NCI-H82 treated with DMSO at 0.1 percent for 48 hours (cell line): ENCODE data around the gene PNCK.
"Not testable (repeated sequence)": the region's sequence is repeated elsewhere in the genome, so short reads cannot be mapped to it uniquely, and the experiment has no call there.

Source experiments
- DNase-seq: peaks from one replicate; lab custom pipeline; 2025; ENCODE audit not compliant: unreplicated experiment; lab: John Stamatoyannopoulos, UW

The PNCK gene

GRCh38 chrX:153699210-153699783 is 25.7 kb upstream of the PNCK start:
- DNase-seq = not testable (repeated sequence)

DNA sequence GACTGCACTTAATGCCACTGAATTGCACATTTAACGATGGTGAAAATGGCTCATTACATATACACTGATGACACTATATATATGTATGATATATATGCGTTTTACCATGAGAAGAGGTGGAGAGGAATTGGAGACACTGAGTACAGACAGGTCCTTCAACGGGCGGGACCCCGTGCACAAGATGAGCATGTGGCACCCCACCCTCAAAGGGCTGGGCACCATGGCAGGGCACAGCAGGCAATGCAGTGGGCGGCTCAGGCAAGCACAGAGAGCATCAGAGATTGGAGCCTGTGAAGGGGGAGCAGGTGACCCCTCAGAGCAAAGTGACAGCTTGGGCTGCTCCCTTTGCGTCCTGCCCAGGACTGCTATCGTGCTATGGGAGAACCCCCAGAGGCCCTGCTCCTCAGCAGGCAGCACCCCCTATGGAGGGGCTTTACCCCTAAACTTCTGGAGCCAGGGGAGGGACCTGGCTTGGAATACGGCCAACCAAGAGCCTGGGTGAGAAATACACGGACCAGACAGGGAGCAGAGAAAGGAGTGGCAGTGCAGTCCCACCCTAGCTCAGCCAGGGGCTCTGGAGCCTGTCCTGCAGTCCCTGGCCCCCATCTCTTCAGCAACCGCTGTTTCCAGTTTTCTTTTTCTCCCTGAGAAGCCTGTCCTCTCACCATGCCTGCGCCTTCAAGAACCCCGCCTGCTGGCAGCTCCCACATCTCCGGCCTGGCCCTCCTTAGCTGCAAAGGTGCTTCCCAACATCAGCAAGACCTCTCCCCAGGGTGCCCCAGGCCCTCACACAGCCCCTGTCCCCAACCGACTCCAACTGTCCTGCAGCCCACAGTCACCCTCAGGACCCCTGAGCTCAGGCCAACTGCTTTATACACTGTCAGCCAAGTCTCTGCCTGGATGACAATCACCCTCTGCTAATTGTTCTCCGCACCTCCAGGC is 24.6 kb upstream of the PNCK start:
- no peak for DNase-seq

GRCh38 chrX:153696986-153697722 is 23.5 kb upstream of the PNCK start:
- DNase-seq = not testable (repeated sequence)

GRCh38 chrX:153696538-153696937 is 22.9 kb upstream of the PNCK start:
- DNase-seq = not testable (repeated sequence)

DNA sequence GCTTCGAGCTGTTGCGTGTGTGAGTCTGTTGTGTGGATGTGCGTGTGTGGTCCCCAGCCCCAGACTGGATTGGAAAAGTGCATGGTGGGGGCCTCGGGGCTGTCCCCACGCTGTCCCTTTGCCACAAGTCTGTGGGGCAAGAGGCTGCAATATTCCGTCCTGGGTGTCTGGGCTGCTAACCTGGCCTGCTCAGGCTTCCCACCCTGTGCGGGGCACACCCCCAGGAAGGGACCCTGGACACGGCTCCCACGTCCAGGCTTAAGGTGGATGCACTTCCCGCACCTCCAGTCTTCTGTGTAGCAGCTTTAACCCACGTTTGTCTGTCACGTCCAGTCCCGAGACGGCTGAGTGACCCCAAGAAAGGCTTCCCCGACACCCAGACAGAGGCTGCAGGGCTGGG is 22.5 kb upstream of the PNCK start:
- DNase-seq = no peak

DNA sequence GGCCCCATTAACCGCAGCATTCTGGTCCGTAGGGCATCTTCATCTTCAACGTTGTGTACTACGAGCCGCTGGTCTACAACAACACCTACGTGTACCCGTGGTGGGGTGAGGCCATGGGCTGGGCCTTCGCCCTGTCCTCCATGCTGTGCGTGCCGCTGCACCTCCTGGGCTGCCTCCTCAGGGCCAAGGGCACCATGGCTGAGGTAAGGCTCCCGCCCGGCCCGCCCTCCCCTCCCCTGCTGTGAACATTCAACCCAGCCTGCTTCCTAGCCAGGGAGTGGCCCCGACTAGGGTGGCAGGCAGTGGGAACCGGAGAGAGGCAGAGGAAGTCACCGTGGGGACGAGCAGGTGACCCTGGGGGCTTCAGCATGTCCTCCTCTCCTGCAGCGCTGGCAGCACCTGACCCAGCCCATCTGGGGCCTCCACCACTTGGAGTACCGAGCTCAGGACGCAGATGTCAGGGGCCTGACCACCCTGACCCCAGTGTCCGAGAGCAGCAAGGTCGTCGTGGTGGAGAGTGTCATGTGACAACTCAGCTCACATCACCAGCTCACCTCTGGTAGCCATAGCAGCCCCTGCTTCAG is 21.2 kb upstream of the PNCK start:
- no peak for DNase-seq

DNA sequence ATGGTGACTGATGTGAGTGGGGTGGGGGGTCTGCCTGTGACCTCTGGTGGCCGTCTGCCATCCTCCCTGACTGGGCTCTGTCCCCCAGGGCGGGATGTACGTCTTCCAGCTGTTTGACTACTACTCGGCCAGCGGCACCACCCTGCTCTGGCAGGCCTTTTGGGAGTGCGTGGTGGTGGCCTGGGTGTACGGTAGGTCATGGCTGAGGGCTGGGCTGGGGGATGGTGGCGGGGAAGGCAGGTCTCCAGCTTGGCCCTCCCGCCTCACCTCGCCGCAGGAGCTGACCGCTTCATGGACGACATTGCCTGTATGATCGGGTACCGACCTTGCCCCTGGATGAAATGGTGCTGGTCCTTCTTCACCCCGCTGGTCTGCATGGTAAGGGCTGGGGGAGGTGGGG is 20.6 kb upstream of the PNCK start:
- not testable (repeated sequence) for DNase-seq

- no peak for DNase-seq
Measured at GRCh38 chrX:153693216-153694086, 19.8 kb upstream of the PNCK start.

DNA sequence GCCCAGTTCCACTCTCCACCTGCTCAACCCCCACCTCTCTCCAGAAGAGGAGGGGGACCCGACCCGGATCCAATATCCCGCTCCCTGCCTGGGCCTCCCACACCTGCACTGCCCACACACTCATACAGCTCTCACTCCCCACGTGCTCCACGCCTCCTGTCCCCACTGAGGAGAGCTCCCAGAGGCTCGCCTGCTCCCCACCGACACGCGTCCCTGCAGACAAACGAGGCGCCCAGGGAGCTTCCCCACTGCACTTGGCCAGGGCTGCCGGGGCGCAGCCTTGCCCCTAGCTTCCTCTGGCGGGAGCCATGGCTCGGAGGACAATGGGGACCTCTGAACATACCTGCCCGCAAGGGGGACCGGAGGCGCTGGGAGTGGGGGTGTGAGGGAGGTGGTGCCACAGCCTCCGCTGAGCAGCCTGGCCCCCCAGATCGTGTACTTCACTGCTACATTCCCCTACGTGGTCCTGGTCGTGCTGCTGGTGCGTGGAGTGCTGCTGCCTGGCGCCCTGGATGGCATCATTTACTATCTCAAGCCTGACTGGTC is 19.1 kb upstream of the PNCK start:
- DNase-seq = no peak

DNA sequence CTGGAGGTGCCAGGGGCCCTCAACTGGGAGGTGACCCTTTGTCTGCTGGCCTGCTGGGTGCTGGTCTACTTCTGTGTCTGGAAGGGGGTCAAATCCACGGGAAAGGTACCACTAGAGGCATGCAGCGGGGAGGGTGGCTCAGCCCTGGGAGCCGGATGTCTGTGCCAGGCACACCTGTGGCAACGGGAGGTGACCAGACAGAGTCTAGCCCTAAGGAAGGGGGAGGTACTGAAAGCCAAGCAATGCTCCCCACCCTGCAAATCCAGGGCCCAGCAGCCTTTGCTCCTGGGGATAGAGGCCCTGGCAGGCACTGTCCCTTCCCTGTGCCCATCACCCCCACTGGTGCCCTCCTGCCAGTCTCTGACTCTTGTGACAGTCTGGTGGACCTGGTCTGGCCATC is 18.4 kb upstream of the PNCK start:
- no peak for DNase-seq

GRCh38 chrX:153691032-153691827 is 17.6 kb upstream of the PNCK start:
- not testable (repeated sequence) for DNase-seq

- DNase-seq = no peak
Measured at GRCh38 chrX:153690466-153690865, 16.9 kb upstream of the PNCK start.

- DNase-seq = no peak
Measured at GRCh38 chrX:153689654-153690465, 16.2 kb upstream of the PNCK start.

- DNase-seq = no peak
Measured at GRCh38 chrX:153688911-153689590, 15.4 kb upstream of the PNCK start.

DNA sequence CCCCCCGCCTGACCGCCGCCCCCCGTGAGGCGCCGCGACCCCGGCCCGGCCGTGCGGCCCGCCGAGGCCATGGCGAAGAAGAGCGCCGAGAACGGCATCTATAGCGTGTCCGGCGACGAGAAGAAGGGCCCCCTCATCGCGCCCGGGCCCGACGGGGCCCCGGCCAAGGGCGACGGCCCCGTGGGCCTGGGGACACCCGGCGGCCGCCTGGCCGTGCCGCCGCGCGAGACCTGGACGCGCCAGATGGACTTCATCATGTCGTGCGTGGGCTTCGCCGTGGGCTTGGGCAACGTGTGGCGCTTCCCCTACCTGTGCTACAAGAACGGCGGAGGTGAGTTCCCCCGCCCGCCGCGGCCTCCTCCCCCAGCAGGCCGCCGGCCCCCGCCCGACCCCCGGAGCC is 14.9 kb upstream of the PNCK start:
- DNase-seq = no peak

DNA sequence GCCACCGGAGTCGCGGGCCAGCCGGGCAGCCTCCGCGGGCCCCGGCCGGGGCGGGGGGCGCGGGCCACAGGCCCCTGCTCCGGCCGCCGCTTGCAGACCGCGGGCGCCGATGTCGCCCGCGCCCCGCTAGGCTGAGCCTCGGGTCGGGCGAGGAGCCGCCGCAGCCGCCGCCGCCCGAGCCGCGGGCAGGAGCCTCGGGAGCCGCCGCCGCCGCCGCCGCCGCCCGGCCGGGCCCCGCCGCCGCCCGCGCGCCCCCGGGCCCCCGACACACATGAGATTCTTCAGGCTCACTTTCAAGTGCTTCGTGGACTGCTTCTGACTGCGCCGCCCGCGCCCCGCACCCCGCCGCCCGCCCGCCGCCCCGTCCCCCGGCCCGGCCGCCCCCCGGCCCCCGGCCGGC is 14.5 kb upstream of the PNCK start:
- DNase-seq = no peak

GRCh38 chrX:153687121-153688039 is 13.8 kb upstream of the PNCK start, which contains the start of gene SLC6A8:
Gene SLC6A8, plus strand, starts transcription at chrX:153687926. Its CDS starts 649 bp downstream, at chrX:153688575.
- peak; percentile 47 for DNase-seq
